ENCODE data around the gene ZNF385C. TPM values are rescaled to one million over a fixed set of nuclear protein-coding genes. Genes with fewer than 3 reads are reported as not detected.

Gene ZNF385C
- polyA plus RNA-seq, 1 donor, result 8.0 TPM

DNA sequence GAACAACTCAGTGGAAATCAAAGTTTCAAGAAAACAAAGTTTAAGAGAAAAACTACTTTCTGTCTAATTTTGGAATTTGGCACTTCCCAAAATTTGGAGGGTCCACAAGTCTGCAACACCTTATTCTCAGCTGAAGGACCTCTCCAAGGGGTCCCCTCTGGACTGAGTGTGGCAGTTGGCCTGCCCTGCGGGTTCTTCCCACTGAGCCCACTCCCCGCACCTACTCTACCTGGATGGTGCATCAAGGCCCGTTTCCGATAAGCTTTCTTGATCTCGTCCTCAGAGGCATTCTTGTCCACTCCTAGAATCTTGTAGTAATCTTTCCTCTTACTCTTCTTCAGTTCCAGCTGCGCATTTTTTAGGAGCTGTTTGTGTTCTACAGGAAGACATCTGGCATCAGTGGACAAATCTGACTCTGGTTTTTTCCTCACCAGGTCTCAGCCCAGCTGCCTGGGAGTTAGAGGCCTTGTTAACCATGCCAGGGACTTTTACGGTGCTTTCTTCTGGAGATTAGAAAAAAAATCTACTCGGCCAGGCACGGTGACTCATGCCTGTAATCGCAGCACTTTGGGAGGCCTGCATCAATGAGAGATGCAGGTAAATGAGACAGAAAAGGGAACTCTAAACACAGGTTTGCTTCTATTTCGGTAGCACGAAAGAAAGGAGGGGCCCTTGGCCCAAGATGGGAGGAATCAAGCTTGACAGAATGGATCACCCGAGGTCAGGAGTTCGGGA is 116.1 kb downstream of the ZNF385C start:
- DNase-seq, result no peak

DNA sequence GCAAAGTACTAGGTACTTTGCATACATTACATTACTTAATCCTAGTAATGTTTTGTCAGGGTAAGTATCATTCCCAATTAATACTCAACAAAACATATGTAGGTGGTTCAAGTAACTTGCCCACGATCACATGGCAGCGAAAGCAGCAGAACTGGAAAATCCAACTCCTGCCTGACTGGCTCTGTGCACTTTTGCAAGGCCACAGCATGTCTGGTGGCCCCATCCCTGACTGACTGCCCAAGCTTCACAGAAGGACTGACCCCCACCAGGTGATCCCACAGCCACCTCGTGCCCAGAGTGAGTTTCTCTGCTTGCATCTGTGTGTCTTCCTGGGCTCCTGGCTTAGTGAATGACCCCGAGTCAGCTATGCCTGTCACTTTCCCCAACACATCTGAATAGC is 120.3 kb downstream of the ZNF385C start:
- no peak for DNase-seq

DNA sequence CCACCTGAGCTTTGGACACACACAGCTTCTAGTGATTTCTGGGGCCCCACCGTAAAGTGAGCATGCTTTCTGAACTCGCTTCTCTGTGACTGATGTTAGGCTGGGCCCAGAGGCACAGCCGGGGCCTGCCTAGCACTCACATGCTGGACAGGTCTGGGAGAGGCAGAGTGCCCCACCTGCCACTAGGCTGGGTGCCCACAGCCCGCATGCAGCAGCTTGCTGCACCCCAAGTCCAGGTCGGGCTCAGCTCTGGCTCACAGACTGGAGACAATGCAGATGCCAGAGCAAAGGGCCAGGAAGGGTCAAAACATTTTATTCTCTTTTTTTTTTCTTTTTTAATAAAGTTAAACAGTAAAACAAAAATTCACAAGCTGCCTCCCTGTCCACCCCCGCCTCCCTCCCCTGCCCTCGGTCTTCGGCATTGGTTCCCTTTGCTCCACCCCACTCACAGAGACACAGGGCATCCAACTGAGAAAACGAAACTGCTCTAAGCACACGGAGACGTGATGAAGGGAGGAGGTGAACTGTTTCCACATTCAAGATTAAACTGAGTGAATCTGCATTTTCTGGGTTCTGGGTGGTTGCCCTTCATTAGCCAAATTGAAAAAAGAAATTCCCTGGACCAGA is 122.0 kb downstream of the ZNF385C start:
- no peak for DNase-seq

Other genes starting within 250 kb of the ZNF385C start
- gene KLHL11, start 233.1 kb downstream of the ZNF385C start, polyA plus RNA-seq (ENCODE audit: insufficient read length), result 6.6 TPM
- gene ACLY, start 179.5 kb downstream of the ZNF385C start, polyA plus RNA-seq (ENCODE audit: insufficient read length), result 52.7 TPM
- 1.1 TPM for gene ODAD4, start 167.9 kb downstream of the ZNF385C start, polyA plus RNA-seq (ENCODE audit: insufficient read length)
- gene CNP, start 131.7 kb downstream of the ZNF385C start, polyA plus RNA-seq (ENCODE audit: insufficient read length), result 45.6 TPM
- 95.6 TPM for gene DNAJC7, start 81.0 kb downstream of the ZNF385C start, polyA plus RNA-seq (ENCODE audit: insufficient read length)
- gene NKIRAS2, start 78.4 kb downstream of the ZNF385C start, polyA plus RNA-seq (ENCODE audit: insufficient read length), result 51.1 TPM
- 1.8 TPM for gene C17orf113, start 47.9 kb downstream of the ZNF385C start, polyA plus RNA-seq (ENCODE audit: insufficient read length)
- 5.6 TPM for gene DHX58, start 14.2 kb upstream of the ZNF385C start, polyA plus RNA-seq (ENCODE audit: insufficient read length)
- gene KAT2A, start 22.9 kb upstream of the ZNF385C start, polyA plus RNA-seq (ENCODE audit: insufficient read length), result 49.6 TPM
- 0.34 TPM for gene HSPB9, start 24.3 kb upstream of the ZNF385C start, polyA plus RNA-seq (ENCODE audit: insufficient read length)
- 64.1 TPM for gene RAB5C, start 56.5 kb upstream of the ZNF385C start, polyA plus RNA-seq (ENCODE audit: insufficient read length)
- 0.10 TPM for gene KCNH4, start 82.7 kb upstream of the ZNF385C start, polyA plus RNA-seq (ENCODE audit: insufficient read length)
- gene HCRT, start 87.0 kb upstream of the ZNF385C start, polyA plus RNA-seq (ENCODE audit: insufficient read length), result not detected
- 14.4 TPM for gene GHDC, start 96.0 kb upstream of the ZNF385C start, polyA plus RNA-seq (ENCODE audit: insufficient read length)
- gene STAT5B, start 177.9 kb upstream of the ZNF385C start, polyA plus RNA-seq (ENCODE audit: insufficient read length), result 45.6 TPM
- gene STAT5A, start 190.0 kb upstream of the ZNF385C start, polyA plus RNA-seq (ENCODE audit: insufficient read length), result 22.1 TPM

All from hindlimb muscle (tissue), 1 donor.